ENCODE data around the gene RRP7A.

GRCh38 chr22:42493393-42493792 lies 26.2 kb downstream of the RRP7A start:
- no peak for TF ChIP-seq REST (IDR thresholded peaks at IDR 0.05; ENCODE audit: insufficient read depth in 1 of 2, low read depth in 2 of 2, low read length in 2 of 2)
- no peak for TF ChIP-seq TAF1 (IDR thresholded peaks at IDR 0.05; ENCODE audit: borderline replicate concordance, insufficient read depth, low read length)
- no peak for TF ChIP-seq SIN3A (IDR thresholded peaks at IDR 0.05; ENCODE audit: borderline replicate concordance, insufficient read depth, low read length)
- TF ChIP-seq POLR2AphosphoS5 (IDR thresholded peaks at IDR 0.05; ENCODE audit: low read depth, low read length): no peak

Measured in PFSK-1 (cell line).